ENCODE data around the gene FBXW7. TPM values are rescaled to one million over a fixed set of nuclear protein-coding genes. Genes with fewer than 3 reads are reported as not detected.

Gene FBXW7
- total RNA-seq, 1 donor from 2014 or later, result 56.7 TPM

GRCh38 chr4:152430507-152430906 is 105.4 kb downstream of the FBXW7 start:
- TF ChIP-seq CTCF (IDR thresholded peaks at IDR 0.05; ENCODE audit: borderline replicate concordance), result no peak
- DNase-seq, result no peak
- Histone ChIP-seq H3K9me3 (replicated peaks) (no peaks in the 10 kb centered on the region), H3K4me1 (peaks cover 9% of the 10 kb centered on the region), H3K27me3 (ENCODE audit: low read depth) (no peaks in the 10 kb centered on the region), H3K4me3 (no peak overlapping the region), H3K27ac (replicated peaks) (no peak overlapping the region), H3K36me3 (peaks cover 7% of the 10 kb centered on the region)
- intact Hi-C loops (cut with micrococcal nuclease), result no loop called here

DNA sequence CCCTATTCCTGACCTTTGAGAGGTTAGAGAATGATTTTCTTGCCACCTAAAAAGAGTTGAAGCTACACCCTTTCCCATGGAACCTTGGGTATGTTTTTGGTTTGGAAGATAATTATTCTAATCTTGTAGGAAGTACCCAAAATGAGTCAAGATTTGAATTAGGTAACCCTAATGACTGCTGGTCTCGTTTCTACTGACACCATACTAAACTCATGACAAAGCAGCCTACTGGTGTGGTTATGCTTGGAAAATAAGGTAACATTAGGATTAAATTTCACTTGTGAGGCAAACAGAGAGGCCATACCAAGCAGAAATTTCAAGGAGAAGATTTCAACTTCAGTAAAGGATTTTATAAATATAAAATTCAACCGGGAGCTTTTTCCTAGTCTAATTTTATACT is 107.9 kb downstream of the FBXW7 start:
- Histone ChIP-seq H3K4me1 (peaks cover 11% of the 10 kb centered on the region), H3K27me3 (ENCODE audit: low read depth) (no peaks in the 10 kb centered on the region), H3K36me3 (peaks cover 7% of the 10 kb centered on the region), H3K9me3 (replicated peaks) (no peaks in the 10 kb centered on the region), H3K4me3 (no peak overlapping the region), H3K27ac (replicated peaks) (no peak overlapping the region)
- no peak for TF ChIP-seq CTCF (IDR thresholded peaks at IDR 0.05; ENCODE audit: borderline replicate concordance)
- no peak for DNase-seq
- intact Hi-C loops (cut with micrococcal nuclease), result no loop called here

GRCh38 chr4:152424977-152425376 is 110.9 kb downstream of the FBXW7 start:
- DNase-seq, result no peak
- H3K27ac ChIP-seq (replicated peaks), result no peak overlapping the region
- no peaks in the 10 kb centered on the region for H3K9me3 ChIP-seq (replicated peaks)
- H3K4me1 ChIP-seq, result peaks cover 4% of the 10 kb centered on the region
- H3K27me3 ChIP-seq (ENCODE audit: low read depth), result no peaks in the 10 kb centered on the region
- peaks cover 7% of the 10 kb centered on the region for H3K36me3 ChIP-seq
- intact Hi-C loops (cut with micrococcal nuclease), result no loop called here
- no peak for TF ChIP-seq CTCF (IDR thresholded peaks at IDR 0.05; ENCODE audit: borderline replicate concordance)
- no peak overlapping the region for H3K4me3 ChIP-seq

- peaks cover 7% of the 10 kb centered on the region for H3K36me3 ChIP-seq
- intact Hi-C loops (cut with micrococcal nuclease), result no loop called here
- no peak for DNase-seq
- no peak for TF ChIP-seq CTCF (IDR thresholded peaks at IDR 0.05; ENCODE audit: borderline replicate concordance)
- H3K27me3 ChIP-seq (ENCODE audit: low read depth), result no peaks in the 10 kb centered on the region
- H3K27ac ChIP-seq (replicated peaks), result no peak overlapping the region
- no peaks in the 10 kb centered on the region for H3K9me3 ChIP-seq (replicated peaks)
- no peak overlapping the region for H3K4me3 ChIP-seq
- H3K4me1 ChIP-seq, result peaks cover 4% of the 10 kb centered on the region
These were observed 111.5 kb downstream of the FBXW7 start for GRCh38 chr4:152424396-152424795.

DNA sequence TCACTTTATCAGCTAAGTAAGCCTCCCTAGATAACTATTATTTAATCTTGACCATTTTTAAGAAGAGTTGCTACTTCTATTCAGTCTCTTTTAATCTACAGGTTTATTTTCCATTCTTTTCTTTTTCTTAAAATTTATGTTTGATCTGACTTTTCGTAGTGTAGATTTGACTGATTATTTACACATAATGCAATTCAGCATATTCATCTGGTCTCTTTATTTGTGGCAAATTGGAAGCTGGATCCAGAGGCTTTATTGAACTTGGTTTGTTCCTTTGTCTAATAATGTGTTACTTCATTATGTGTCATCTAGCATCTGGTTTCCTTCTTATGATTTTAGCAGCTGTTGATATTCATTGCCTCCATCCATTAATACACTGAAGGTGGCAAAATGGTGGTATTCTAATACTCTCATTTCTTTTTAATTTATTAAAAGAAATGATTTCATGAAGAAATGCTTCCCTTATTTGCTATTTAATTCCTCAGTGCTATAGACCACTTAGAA is 113.0 kb downstream of the FBXW7 start:
- intact Hi-C loops (cut with micrococcal nuclease), result no loop called here
- H3K36me3 ChIP-seq, result no peaks in the 10 kb centered on the region
- no peak for TF ChIP-seq CTCF (IDR thresholded peaks at IDR 0.05; ENCODE audit: borderline replicate concordance)

More for the DNA sequence above, 113.0 kb downstream of the FBXW7 start:
- Histone ChIP-seq H3K9me3 (replicated peaks) (no peaks in the 10 kb centered on the region), H3K27me3 (ENCODE audit: low read depth) (no peaks in the 10 kb centered on the region), H3K27ac (replicated peaks) (no peak overlapping the region), H3K4me1 (peaks cover 4% of the 10 kb centered on the region), H3K4me3 (no peak overlapping the region)
- DNase-seq, result no peak
